HG03097 (cell line): ENCODE data around the gene LRRN4.
A peak's percentile ranks its signal among the peaks of the same experiment; 100 is the strongest.
"Not testable (repeated sequence)": the region's sequence is repeated elsewhere in the genome, so short reads cannot be mapped to it uniquely, and the experiment has no call there.

ENCODE experiments used
- ATAC-seq: cut with Tn5 transposase; IDR thresholded peaks from one replicate; pipeline ENCODE4 v1.9.1; 2021; ENCODE audit not compliant: unreplicated experiment, low FRiP score

The LRRN4 gene

GRCh38 chr20:6034134-6034969 is 19.5 kb downstream of the LRRN4 start:
- ATAC-seq, result no peak

- not testable (repeated sequence) for ATAC-seq
Measured at GRCh38 chr20:6032907-6033306, 21.0 kb downstream of the LRRN4 start.

- no peak for ATAC-seq
Measured at GRCh38 chr20:6030453-6031080, 23.3 kb downstream of the LRRN4 start.

GRCh38 chr20:6029538-6029937 is 24.3 kb downstream of the LRRN4 start:
- no peak for ATAC-seq

- no peak for ATAC-seq
Measured at GRCh38 chr20:6028818-6029217, 25.0 kb downstream of the LRRN4 start.

- ATAC-seq, result no peak
Measured at GRCh38 chr20:6026051-6026450, 27.8 kb downstream of the LRRN4 start.

GRCh38 chr20:6024768-6025167 is 29.1 kb downstream of the LRRN4 start:
- no peak for ATAC-seq

- ATAC-seq, result no peak
Measured at GRCh38 chr20:6017880-6018279, 36.0 kb downstream of the LRRN4 start.

- ATAC-seq, result no peak
Measured at GRCh38 chr20:6017467-6017866, 36.4 kb downstream of the LRRN4 start.

GRCh38 chr20:6014957-6015356 is 38.9 kb downstream of the LRRN4 start:
- no peak for ATAC-seq

GRCh38 chr20:6014017-6014416 is 39.8 kb downstream of the LRRN4 start:
- ATAC-seq, result no peak

- no peak for ATAC-seq
Measured at GRCh38 chr20:6012179-6012578, 41.7 kb downstream of the LRRN4 start.

GRCh38 chr20:6008254-6008653 is 45.6 kb downstream of the LRRN4 start:
- no peak for ATAC-seq

- no peak for ATAC-seq
Measured at GRCh38 chr20:6007529-6008103, 46.2 kb downstream of the LRRN4 start.

GRCh38 chr20:6007094-6007528 is 46.7 kb downstream of the LRRN4 start:
- ATAC-seq, result no peak

GRCh38 chr20:6006603-6006949 is 47.3 kb downstream of the LRRN4 start:
- no peak for ATAC-seq

GRCh38 chr20:6000871-6001270 is 53.0 kb downstream of the LRRN4 start:
- ATAC-seq, result no peak

GRCh38 chr20:5999783-6000182 is 54.1 kb downstream of the LRRN4 start:
- no peak for ATAC-seq

- peak; percentile 90 for ATAC-seq
Measured at GRCh38 chr20:5996765-5997164, 57.1 kb downstream of the LRRN4 start.

- no peak for ATAC-seq
Measured at GRCh38 chr20:5991623-5992441, 62.0 kb downstream of the LRRN4 start.

GRCh38 chr20:5990946-5991345 is 62.9 kb downstream of the LRRN4 start:
- ATAC-seq, result no peak
